Measurements from ENCODE around the gene DUSP1.
"Not testable (repeated sequence)": the region's sequence is repeated elsewhere in the genome, so short reads cannot be mapped to it uniquely, and the experiment has no call there.

DUSP1 gene, protein sequence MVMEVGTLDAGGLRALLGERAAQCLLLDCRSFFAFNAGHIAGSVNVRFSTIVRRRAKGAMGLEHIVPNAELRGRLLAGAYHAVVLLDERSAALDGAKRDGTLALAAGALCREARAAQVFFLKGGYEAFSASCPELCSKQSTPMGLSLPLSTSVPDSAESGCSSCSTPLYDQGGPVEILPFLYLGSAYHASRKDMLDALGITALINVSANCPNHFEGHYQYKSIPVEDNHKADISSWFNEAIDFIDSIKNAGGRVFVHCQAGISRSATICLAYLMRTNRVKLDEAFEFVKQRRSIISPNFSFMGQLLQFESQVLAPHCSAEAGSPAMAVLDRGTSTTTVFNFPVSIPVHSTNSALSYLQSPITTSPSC

DNA sequence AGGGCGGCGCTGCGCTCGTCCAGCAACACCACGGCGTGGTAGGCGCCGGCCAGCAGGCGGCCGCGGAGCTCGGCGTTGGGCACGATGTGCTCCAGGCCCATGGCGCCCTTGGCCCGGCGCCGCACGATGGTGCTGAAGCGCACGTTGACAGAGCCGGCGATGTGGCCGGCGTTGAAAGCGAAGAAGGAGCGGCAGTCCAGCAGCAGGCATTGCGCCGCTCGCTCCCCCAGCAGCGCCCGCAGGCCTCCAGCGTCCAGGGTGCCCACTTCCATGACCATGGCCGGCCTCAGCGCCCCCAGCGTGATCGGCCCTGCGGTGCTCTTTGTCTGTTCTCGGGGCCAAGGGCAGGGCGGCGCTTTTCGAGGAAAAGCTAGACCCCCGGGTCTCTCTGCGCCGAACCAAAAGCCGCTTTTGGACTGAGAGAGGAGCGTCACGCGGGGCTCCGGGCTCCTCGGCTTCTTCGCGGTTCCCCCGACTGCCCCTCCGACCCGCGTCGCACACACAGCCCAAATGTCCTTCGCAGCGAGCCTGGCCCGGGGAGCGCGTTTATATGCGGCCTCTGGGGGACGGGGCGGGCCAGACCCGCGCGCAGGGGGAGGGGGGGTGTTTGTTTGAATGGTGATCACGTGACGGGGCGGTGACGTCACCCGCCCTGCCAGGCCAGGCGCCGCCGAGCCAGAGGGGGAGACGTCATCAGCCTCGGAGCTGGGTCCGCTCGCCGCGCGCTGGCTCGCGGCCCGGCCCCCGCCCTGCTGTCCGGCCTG is at the start of gene DUSP1:
TSS of gene DUSP1 (minus strand) at position 521 of the 764 bp plus-strand sequence. CDS start at position 278, 243 bp downstream.
- H3K27me3 Mint-ChIP-seq: no peaks in the 10 kb centered on the region
- peaks cover 0 to 5% of the 10 kb centered on the region in 2 donors for H3K9me3 Mint-ChIP-seq
- H3K4me3 Mint-ChIP-seq: peak within 1 kb of the TSS; percentile 93 to 94
- peak within 1 kb of the TSS; percentile 98 to 99 for H3K27ac Mint-ChIP-seq
- peak; percentile 94 to 95 for DNase-seq
- H3K4me1 Mint-ChIP-seq: peaks cover 79% of the 10 kb centered on the region
- peak; percentile 66 for ATAC-seq

DNA sequence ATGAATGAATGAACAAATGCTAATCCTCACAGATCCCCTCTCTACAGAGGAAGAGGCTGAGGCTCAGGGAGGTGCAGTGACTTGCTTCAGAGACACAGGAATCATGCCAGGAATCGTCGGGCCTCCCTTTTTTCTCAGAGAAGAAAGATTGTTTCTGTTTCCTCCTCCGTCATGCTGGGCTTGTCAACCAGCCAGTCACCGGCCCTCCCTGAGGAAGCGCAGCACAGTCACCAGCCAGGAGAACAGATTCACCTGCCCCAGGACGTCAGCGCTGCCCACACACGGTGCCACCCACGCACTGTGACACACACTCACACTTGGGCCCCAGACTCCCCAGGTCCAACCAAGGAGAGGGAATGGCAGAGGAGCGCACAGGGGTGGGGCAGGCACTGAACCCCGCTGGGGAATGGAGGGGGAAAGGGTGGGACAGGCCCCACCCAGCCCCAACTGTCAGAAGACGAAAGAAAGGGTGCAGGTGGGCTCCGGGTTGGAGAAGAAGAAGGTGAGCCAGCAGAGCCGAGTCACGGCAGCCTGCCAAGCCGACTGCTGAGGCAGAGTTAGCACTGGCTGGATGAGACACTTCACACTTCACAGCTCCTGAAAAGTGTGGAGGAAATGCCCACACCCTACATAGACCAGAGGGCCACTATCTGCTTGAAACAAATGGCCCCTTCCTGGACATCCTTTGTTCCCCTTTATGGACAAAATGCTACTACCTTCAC is 49.2 kb upstream of the DUSP1 start:
- Mint-ChIP-seq H3K9me3 (peaks cover 1 to 2% of the 10 kb centered on the region in 2 donors), H3K4me1 (peaks cover 12% of the 10 kb centered on the region), H3K27ac (peak overlapping the region in 1 of 2 donors; percentile 31), H3K27me3 (no peaks in the 10 kb centered on the region), H3K4me3 (no peak overlapping the region)
- no peak for ATAC-seq
- no peak for DNase-seq

DNA sequence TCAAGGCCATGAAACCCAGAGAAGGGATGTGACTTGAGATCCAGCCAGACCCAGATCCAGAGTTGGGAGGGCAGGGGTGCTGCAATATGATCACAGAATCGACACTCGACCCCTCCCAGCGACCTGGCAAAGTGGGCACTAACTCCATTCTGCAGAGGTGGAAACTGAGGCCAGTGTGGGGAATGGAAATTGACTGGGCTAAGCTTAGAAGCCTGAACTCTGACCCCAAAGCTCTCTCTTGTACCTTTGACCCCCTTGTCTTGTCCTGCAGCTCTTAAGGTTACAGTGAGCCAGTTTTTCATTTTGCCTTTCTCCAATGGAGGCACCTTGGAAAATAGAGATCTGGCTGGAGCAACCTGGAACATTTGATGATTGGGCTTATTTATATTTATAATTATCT is 48.6 kb upstream of the DUSP1 start:
- no peak overlapping the region for H3K27ac Mint-ChIP-seq
- peaks cover 12% of the 10 kb centered on the region for H3K4me1 Mint-ChIP-seq
- no peaks in the 10 kb centered on the region for H3K9me3 Mint-ChIP-seq
- DNase-seq: no peak
- H3K4me3 Mint-ChIP-seq: no peak overlapping the region
- no peaks in the 10 kb centered on the region for H3K27me3 Mint-ChIP-seq
- no peak for ATAC-seq

DNA sequence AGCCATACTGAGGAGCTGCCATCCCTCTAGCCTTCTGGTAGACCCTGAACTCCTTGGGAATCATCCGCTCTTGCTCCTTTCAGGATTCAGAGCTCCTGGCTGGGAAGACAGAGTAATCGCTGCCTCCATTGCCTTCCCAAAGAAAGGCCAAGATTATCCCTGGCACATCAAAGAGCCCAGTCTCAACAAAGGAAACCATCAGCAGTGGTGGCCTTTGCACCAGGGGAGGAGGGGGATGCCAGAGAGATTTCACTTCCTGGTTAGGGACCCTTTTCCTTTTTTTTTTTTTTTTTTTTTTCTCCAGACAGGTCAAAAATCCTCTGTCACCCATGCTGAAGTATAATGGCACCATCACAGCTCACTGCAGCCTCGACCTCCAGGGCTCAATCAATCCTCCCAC is 47.1 kb upstream of the DUSP1 start:
- ATAC-seq (no peak), DNase-seq (no peak)
- Mint-ChIP-seq H3K27ac (peak overlapping the region in 1 of 2 donors; percentile 45), H3K9me3 (no peaks in the 10 kb centered on the region), H3K4me3 (no peak overlapping the region), H3K4me1 (peaks cover 12% of the 10 kb centered on the region), H3K27me3 (no peaks in the 10 kb centered on the region)

DNA sequence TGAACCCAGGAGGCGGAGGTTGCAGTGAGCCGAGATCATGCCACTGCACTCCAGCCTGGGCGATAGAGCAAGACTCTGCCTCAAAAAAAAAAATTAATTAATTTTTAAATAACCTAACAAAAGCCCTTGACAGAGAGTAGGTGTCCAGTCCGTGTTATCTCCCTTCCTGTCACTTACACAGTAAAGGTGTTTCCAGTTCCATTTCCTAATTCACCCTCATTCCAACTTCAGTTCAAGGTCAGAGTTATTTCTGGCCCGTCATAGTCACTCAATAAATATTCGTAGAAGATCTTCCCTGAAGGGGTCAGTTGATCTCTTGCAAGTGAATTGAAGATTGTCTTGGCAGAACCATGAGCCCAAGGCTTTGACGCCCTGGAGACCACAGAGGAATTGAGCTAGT is 46.7 kb upstream of the DUSP1 start:
- Mint-ChIP-seq H3K27me3 (no peaks in the 10 kb centered on the region), H3K4me3 (no peak overlapping the region), H3K9me3 (no peaks in the 10 kb centered on the region), H3K27ac (no peak overlapping the region), H3K4me1 (peaks cover 12% of the 10 kb centered on the region)
- ATAC-seq (no peak), DNase-seq (no peak)

DNA sequence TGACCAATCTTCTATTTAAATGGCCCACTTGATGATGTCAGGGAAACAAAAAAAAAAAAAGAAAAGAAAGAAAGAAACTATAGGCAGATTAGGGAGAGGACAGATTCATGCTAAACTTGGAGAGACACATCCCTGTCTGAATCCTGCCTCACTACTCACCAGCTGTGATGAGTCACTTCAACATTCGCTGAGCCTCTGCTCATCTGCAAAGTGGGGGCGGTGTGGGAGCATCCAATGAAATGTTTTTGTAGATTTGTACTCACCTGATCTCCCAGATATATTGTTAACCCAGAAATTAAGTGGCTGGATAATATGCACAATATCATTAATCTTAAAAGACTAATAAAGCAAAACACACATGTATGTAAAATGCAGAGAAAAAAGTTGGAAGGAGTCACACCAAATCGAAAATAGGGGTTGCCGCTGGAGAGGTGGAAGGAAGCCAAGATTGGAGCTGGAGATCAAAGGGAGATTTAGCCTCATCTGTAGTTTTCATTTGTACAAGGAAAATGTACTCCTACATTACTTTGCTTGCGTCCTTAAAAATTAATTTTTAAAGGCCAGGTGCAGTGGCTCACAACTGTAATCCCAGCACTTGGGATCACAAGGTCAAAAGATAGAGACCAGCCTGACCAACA is 46.0 kb upstream of the DUSP1 start:
- no peak for ATAC-seq
- Mint-ChIP-seq H3K4me3 (no peak overlapping the region), H3K27ac (no peak overlapping the region), H3K4me1 (peaks cover 12% of the 10 kb centered on the region), H3K9me3 (no peaks in the 10 kb centered on the region), H3K27me3 (no peaks in the 10 kb centered on the region)
- no peak for DNase-seq

DNA sequence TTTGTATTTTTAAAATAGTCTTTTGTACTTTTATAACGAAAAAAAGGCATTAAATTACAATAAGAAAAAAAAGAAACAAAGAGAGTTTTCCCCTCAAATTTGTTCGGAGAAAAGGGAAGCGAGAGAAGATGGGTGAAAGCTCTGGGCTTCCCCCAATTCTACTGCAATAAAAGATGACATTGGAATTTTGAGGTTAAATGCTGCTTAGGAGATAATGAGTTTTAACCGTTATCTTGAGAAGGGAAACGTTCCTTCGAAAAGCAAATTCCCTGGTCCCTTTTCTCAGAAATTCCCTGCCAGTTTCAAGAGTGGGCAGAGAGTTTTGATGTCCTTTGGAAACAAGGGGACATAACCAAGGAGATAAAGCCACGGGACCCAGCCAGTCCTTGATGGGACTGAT is 44.6 kb upstream of the DUSP1 start:
- no peak overlapping the region for H3K27ac Mint-ChIP-seq
- H3K4me1 Mint-ChIP-seq: peaks cover 12% of the 10 kb centered on the region
- H3K27me3 Mint-ChIP-seq: no peaks in the 10 kb centered on the region
- no peak for ATAC-seq
- no peak for DNase-seq
- no peak overlapping the region for H3K4me3 Mint-ChIP-seq
- H3K9me3 Mint-ChIP-seq: no peaks in the 10 kb centered on the region

DNA sequence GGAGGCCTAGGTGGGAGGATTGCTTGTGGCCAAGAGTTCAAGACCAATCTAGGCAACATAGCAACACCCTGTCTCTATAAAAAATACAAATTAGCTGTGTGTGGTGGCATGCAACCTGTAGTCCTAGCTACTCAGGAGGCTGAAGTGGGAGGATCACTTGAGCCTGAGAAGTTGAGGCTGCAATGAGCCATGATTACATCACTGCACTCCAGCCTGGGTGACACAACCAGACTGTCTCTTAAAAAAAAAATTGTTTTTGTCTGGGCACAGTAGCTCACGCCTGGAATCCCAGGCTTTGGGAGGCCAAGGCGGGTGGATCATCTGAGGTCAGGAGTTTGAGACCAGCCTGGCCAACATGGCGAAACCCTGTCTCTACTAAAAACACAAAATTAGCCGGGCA is 40.0 kb upstream of the DUSP1 start:
- not testable (repeated sequence) for ATAC-seq, H3K27ac Mint-ChIP-seq, H3K27me3 Mint-ChIP-seq, DNase-seq, H3K4me3 Mint-ChIP-seq
- H3K9me3 Mint-ChIP-seq: peaks cover 5 to 11% of the 10 kb centered on the region in 2 donors
- peaks cover 24% of the 10 kb centered on the region for H3K4me1 Mint-ChIP-seq

DNA sequence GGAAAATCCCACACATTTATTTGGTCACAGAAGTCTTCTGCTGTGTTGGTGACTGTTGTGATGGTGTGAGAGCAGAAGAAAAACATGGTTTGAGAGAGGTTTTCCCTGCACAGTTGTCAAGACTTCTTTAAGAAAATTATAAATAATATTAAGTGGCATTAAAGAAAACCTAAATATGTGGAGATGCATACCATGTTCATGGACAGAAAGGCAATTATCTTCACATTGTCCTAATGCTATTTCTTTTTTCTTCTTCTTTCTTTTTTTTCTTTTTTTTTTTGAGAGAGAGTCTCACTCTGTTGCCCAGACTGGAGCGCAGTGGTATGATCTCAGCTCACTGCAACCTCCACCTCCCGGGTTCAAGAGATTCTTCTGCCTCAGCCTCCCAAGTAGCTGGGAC is 38.8 kb upstream of the DUSP1 start:
- Mint-ChIP-seq H3K27me3 (no peaks in the 10 kb centered on the region), H3K4me3 (no peak overlapping the region), H3K27ac (no peak overlapping the region), H3K4me1 (peaks cover 24% of the 10 kb centered on the region), H3K9me3 (peaks cover 5 to 13% of the 10 kb centered on the region in 2 donors)
- ATAC-seq (no peak), DNase-seq (no peak)

DNA sequence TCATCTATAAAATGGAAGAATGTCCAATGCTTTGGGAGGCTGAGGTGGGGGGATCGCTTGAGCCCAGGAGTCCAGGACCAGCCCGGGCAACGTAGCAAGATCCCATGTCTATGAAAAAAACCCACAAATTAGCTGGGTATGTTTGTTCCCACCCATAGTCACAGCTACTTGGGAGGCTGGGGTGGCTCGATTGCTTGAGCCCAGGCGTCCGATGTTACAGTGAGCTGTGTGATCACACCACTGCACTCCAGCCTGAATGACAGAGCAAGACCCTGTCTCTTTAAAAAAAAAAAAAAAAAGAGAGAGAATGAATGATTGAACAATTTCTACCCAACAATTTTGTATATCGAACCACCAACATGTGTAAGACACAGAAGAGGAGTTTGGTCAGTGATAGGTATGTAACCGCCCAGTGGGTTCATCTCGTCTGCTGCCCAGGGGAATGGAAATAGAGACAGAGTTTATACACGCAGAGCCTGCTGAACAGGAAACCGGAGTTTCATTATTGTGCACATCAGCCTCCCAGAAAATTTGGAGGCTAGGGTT is 36.8 kb upstream of the DUSP1 start:
- peaks cover 24% of the 10 kb centered on the region for H3K4me1 Mint-ChIP-seq
- DNase-seq (no peak), ATAC-seq (no peak)
- H3K4me3 Mint-ChIP-seq: peak overlapping the region; percentile 56 to 71
- no peak overlapping the region for H3K27ac Mint-ChIP-seq
- H3K9me3 Mint-ChIP-seq: peaks cover 5 to 13% of the 10 kb centered on the region in 2 donors
- no peaks in the 10 kb centered on the region for H3K27me3 Mint-ChIP-seq

DNA sequence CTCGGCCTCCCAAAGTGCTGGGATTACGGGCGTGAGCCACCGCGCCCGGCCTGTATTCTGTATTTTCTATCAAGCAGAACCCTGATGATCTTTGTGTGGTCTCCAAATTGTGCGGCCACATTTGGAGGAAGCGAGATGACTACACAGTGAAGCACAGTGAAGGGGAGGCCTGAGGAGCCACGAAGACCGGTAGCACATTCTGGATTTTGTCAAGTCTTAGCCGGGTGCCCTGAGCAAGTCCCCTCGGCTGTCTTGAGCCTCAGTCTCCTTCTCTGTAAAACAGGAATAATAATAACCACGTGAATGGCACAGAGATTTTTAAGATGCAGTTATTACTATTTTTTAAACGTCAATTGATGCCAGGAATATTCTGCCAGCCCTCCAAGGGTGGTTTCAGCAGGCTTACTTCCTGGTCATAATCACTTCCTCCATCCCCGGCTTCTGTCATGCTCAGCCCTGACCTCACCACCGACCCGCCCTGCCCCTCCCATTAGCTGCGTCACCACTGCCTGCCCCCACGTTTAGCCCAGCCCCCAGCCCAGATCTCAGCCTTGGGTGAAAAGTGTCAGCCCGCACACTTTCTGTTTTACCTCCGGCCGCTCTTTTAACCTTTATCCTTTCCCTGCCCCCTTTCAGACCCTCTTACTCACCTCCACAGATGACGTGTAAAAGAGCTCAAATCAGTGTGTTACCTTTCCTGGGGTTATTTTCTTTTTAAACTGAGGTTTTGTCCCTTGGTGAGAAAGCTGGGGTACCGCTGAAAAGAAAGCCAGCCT is 36.1 kb upstream of the DUSP1 start:
- Mint-ChIP-seq H3K27ac (peak overlapping the region; percentile 93 to 95), H3K9me3 (peaks cover 5 to 13% of the 10 kb centered on the region in 2 donors), H3K4me3 (peak overlapping the region; percentile 56 to 71), H3K27me3 (no peaks in the 10 kb centered on the region), H3K4me1 (peaks cover 24% of the 10 kb centered on the region)
- peak; percentile 79 to 92 for DNase-seq
- ATAC-seq: peak; percentile 99

DNA sequence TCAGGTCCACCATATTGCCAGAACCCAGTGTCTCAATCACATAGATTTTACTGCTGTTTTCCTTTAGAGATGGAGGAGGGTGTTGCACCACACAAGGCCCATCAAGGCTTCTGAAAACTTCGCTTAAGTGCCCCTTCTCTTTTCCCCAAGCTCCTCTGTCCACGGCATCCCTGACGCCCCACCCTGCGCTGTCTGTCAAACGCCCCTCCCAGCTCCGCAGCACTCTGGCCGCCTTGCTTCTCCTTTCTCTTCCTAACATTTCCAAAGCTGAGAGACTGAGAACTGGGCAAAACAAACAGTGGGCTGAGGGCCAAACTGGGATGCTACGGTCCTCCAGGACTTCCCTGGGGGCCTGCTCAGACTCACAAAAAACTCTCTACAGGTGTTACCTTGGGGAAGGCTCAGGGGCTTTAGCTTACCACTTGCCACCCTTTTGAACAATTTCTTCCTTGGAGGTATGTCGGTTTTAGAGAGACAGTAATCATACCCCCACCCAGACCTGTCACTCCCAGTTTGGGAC is 34.8 kb upstream of the DUSP1 start:
- Mint-ChIP-seq H3K27ac (peak overlapping the region in 1 of 2 donors; percentile 21), H3K27me3 (no peaks in the 10 kb centered on the region), H3K4me3 (no peak overlapping the region), H3K4me1 (peaks cover 24% of the 10 kb centered on the region), H3K9me3 (peaks cover 5 to 13% of the 10 kb centered on the region in 2 donors)
- DNase-seq: no peak
- ATAC-seq: no peak

DNA sequence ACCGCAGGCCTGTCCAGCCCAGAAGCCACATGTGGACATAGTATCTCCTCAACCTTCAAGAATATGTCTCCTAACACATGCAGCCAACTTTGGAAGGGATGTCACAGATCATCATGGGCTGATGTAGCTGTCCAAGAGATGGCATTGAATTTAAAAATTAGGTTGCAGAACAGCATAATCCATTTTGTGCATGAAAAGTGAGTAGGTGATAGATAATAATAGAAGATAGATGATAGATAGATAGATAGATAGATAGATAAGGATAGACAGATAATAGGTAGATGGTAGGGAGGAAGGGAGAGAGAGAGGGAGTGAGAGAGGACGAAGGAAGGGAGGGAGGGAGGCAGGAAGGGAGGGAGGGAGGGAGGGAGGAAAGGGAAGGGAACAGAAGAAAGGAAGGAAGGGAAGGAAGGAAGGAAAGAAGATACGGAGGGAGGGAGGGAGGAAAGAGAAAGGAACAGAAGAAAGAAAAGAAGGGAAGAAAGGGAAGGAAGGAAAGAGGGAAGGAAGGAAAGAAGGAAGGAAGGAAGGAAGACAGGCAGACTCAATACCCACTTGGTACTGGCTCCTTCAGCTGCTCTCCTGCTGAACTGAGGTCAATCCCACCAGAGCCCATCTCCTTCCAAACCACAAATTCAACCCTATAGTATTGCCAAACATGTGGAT is 34.2 kb upstream of the DUSP1 start:
- Mint-ChIP-seq H3K27me3 (no peaks in the 10 kb centered on the region), H3K9me3 (peaks cover 5 to 13% of the 10 kb centered on the region in 2 donors), H3K4me3 (no peak overlapping the region), H3K4me1 (peaks cover 24% of the 10 kb centered on the region), H3K27ac (peak overlapping the region; percentile 15 to 23)
- DNase-seq: no peak
- no peak for ATAC-seq

Data from stimulated activated naive CD8-positive, alpha-beta T cell treated with anti-CD3 and anti-CD28 coated beads, Interleukin-15, amount 100 ng/mL, for 72 hours (primary cell).